Left lung (tissue), 10 donors: ENCODE measurements around the gene TENM3. TPM values are rescaled to one million over a fixed set of nuclear protein-coding genes. Genes with fewer than 3 reads are reported as not detected.

Experiments used
- ATAC-seq: fragments of 200-7000 bp; cut with Tn5 transposase; one replicate; pipeline ENCODE4 v1.9.1; 2020; ENCODE audit warnings: moderate library complexity
- DNase-seq, 4 donors: peaks; one replicate each; pipeline ENCODE4 v3.0.0-alpha.2; 2013 to 2020
- H3K27ac ChIP-seq, 2 donors: fragments of 200-600 bp; sonication (generic) in 1 of 2; one replicate each; pipeline versions ENCODE4 v1.5.0 to v1.8.0; 2020 to 2021
- H3K27me3 ChIP-seq, 2 donors: fragments of 200-600 bp; sonication (generic) in 1 of 2; one replicate each; pipeline versions ENCODE4 v1.5.0 to v1.8.0; 2020 to 2021
- H3K36me3 ChIP-seq, 2 donors: fragments of 200-600 bp; sonication (generic) in 1 of 2; one replicate each; pipeline versions ENCODE4 v1.5.0 to v1.8.0; 2020 to 2021
- H3K4me1 ChIP-seq, 2 donors: fragments of 200-600 bp; one replicate each; pipeline ENCODE4 v1.8.0; 2021
- H3K4me3 ChIP-seq, 2 donors: fragments of 200-600 bp; sonication (generic) in 1 of 2; one replicate each; pipeline versions ENCODE4 v1.5.0 to v1.8.0; 2020 to 2021; ENCODE audit warnings: mild to moderate bottlenecking in 1 of 2
- H3K9me3 ChIP-seq, 2 donors: fragments of 200-600 bp; sonication (generic) in 1 of 2; one replicate each; pipeline versions ENCODE4 v1.5.0 to v1.8.0; 2020 to 2021
- intact Hi-C, 2 donors: fragments of 100-400 bp; cut with DNase I; formaldehyde crosslinking; loops; one replicate each; pipeline versions ENCODE4 v1.11.2 to v1.14.2; 2022
- polyA plus RNA-seq, 6 donors: library from polyadenylated mRNA; unstranded; fragments of 120-200 nt; gene quantifications; one replicate each; pipeline ENCODE4 v1.2.1, GENCODE V29; 2013; ENCODE audit not compliant: insufficient read length in 6 of 6
- total RNA-seq, 2 donors: library from RNA; stranded (reverse); fragmentation: NEBNext Ultra II Directional; extraction: Animal tissue kit (Norgen Biotek cat#: 25700); gene quantifications; one replicate each; pipeline ENCODE4 v1.2.1, GENCODE V29; 2021
- TF ChIP-seq, protein P1 (sequence below), 2 donors: fragments of 200-600 bp; sonication (generic) in 1 of 2; IDR thresholded peaks; one replicate each; pipeline versions ENCODE4 v1.5.0 to v1.8.0; 2021; ENCODE audit warnings: antibody characterized with exemption in 2 of 2
- donor health status: DM: no; HTN: yes; CAD: no.
- donor health status: DM: no; HTN: no; CAD: no.

The TENM3 gene
- total and polyA plus RNA-seq, 8 donors = 2.2 to 5.6 (median 3.1) TPM

- TF ChIP-seq, protein P1, sequence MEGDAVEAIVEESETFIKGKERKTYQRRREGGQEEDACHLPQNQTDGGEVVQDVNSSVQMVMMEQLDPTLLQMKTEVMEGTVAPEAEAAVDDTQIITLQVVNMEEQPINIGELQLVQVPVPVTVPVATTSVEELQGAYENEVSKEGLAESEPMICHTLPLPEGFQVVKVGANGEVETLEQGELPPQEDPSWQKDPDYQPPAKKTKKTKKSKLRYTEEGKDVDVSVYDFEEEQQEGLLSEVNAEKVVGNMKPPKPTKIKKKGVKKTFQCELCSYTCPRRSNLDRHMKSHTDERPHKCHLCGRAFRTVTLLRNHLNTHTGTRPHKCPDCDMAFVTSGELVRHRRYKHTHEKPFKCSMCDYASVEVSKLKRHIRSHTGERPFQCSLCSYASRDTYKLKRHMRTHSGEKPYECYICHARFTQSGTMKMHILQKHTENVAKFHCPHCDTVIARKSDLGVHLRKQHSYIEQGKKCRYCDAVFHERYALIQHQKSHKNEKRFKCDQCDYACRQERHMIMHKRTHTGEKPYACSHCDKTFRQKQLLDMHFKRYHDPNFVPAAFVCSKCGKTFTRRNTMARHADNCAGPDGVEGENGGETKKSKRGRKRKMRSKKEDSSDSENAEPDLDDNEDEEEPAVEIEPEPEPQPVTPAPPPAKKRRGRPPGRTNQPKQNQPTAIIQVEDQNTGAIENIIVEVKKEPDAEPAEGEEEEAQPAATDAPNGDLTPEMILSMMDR (IDR thresholded peaks at IDR 0.05) = no peak
- Histone ChIP-seq H3K27me3 (no peaks in the 10 kb centered on the region), H3K4me3 (no peak overlapping the region), H3K36me3 (no peaks in the 10 kb centered on the region), H3K27ac (no peak overlapping the region), H3K4me1 (no peaks in the 10 kb centered on the region), H3K9me3 (no peaks in the 10 kb centered on the region)
- no peak for DNase-seq
- intact Hi-C loops = no loop called here
- no peak for ATAC-seq
Observed at GRCh38 chr4:182292612-182293011, 49.4 kb downstream of the TENM3 start.

GRCh38 chr4:182293691-182294255 is 50.6 kb downstream of the TENM3 start:
- intact Hi-C loops = no loop called here
- TF ChIP-seq, protein P1 (IDR thresholded peaks at IDR 0.05) = no peak
- H3K9me3 ChIP-seq = no peaks in the 10 kb centered on the region
- no peaks in the 10 kb centered on the region for H3K36me3 ChIP-seq
- H3K4me3 ChIP-seq = no peak overlapping the region
- no peaks in the 10 kb centered on the region for H3K4me1 ChIP-seq
- H3K27me3 ChIP-seq = no peaks in the 10 kb centered on the region
- no peak for DNase-seq
- H3K27ac ChIP-seq = no peak overlapping the region
- ATAC-seq = no peak

GRCh38 chr4:182294451-182294850 is 51.2 kb downstream of the TENM3 start:
- H3K27me3 ChIP-seq = no peaks in the 10 kb centered on the region
- TF ChIP-seq, protein P1 (IDR thresholded peaks at IDR 0.05) = no peak
- no peaks in the 10 kb centered on the region for H3K4me1 ChIP-seq
- H3K9me3 ChIP-seq = no peaks in the 10 kb centered on the region
- H3K36me3 ChIP-seq = no peaks in the 10 kb centered on the region
- DNase-seq (no peak), ATAC-seq (no peak)
- no peak overlapping the region for H3K27ac ChIP-seq
- intact Hi-C loops = no loop called here
- no peak overlapping the region for H3K4me3 ChIP-seq

GRCh38 chr4:182297659-182298058 is 54.5 kb downstream of the TENM3 start:
- Histone ChIP-seq H3K4me1 (no peaks in the 10 kb centered on the region), H3K36me3 (no peaks in the 10 kb centered on the region), H3K9me3 (no peaks in the 10 kb centered on the region), H3K27ac (no peak overlapping the region), H3K4me3 (no peak overlapping the region), H3K27me3 (no peaks in the 10 kb centered on the region)
- intact Hi-C loops = no loop called here
- ATAC-seq (no peak), DNase-seq (no peak)
- TF ChIP-seq, protein P1 (IDR thresholded peaks at IDR 0.05) = no peak

DNA sequence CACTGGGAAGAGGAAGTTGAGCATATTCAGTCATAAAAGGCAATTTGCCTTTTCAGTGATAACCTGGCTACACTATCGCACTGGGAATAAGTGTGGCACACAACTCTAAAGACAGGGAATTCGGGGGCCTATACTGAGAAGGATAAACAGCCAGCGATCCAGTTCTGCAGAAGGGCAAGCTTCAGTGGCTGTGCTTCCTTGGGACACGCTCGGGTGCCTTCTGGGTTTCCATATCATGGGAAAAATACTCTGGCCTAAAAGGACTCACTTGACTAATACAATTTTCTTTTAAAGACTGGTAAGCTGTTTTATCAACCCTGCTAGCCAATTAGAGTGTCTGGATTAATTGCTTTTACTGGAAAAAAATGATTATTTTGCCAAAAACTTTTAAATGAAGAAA is 58.5 kb downstream of the TENM3 start:
- H3K27me3 ChIP-seq = no peaks in the 10 kb centered on the region
- DNase-seq (no peak), ATAC-seq (no peak)
- H3K9me3 ChIP-seq = no peaks in the 10 kb centered on the region
- H3K36me3 ChIP-seq = no peaks in the 10 kb centered on the region
- H3K4me3 ChIP-seq = no peak overlapping the region
- H3K4me1 ChIP-seq = no peaks in the 10 kb centered on the region
- TF ChIP-seq, protein P1 (IDR thresholded peaks at IDR 0.05) = no peak
- intact Hi-C loops = no loop called here
- H3K27ac ChIP-seq = no peak overlapping the region
